ENCODE data around the gene ARHGEF1. TPM values are rescaled to one million over a fixed set of nuclear protein-coding genes. Genes with fewer than 3 reads are reported as not detected.
A peak's percentile ranks its signal among the peaks of the same experiment; 100 is the strongest.
"Not testable (repeated sequence)": the region's sequence is repeated elsewhere in the genome, so short reads cannot be mapped to it uniquely, and the experiment has no call there.

The ARHGEF1 gene
- total RNA-seq, 2 donors from 2014 or later, result 43.8 to 104 TPM

- intact Hi-C loops (cut with DNase I), result loop anchor here (5.0 kb wide), 1 partner anchor 76 kb away; no protein-coding TSS in a partner anchor
- Histone ChIP-seq H3K36me3 (replicated peaks in 1 of 2; ENCODE audit: insufficient read depth in 1 of 2, low read depth in 2 of 2) (peaks cover 12 to 15% of the 10 kb centered on the region in 2 donors), H3K4me1 (peaks cover 20% of the 10 kb centered on the region), H3K27me3 (no peaks in the 10 kb centered on the region), H3K27ac (no peak overlapping the region), H3K9me3 (no peaks in the 10 kb centered on the region), H3K4me3 (no peak overlapping the region)
- TF ChIP-seq CTCF (IDR thresholded peaks at IDR 0.05) (no peak), POLR2A (IDR thresholded peaks at IDR 0.05) (no peak)
- ATAC-seq (no peak), DNase-seq (peak in 1 of 4 donors; percentile 43)
- WGBS, 2 donors, result 73 to 92% methylated on average over 6 to 16 of the region's 16 CpGs
These were observed 11.2 kb upstream of the ARHGEF1 start for GRCh38 chr19:41871573-41872383.

GRCh38 chr19:41872384-41872774 lies 10.6 kb upstream of the ARHGEF1 start:
- DNase-seq, result no peak
- no peak overlapping the region for H3K4me3 ChIP-seq
- H3K4me1 ChIP-seq, result peaks cover 16% of the 10 kb centered on the region
- no peaks in the 10 kb centered on the region for H3K27me3 ChIP-seq
- peaks cover 12 to 15% of the 10 kb centered on the region in 2 donors for H3K36me3 ChIP-seq (replicated peaks in 1 of 2; ENCODE audit: insufficient read depth in 1 of 2, low read depth in 2 of 2)
- intact Hi-C loops (cut with DNase I), result loop anchor here (5.0 kb wide), 1 partner anchor 75 kb away; no protein-coding TSS in a partner anchor
- TF ChIP-seq POLR2A (IDR thresholded peaks at IDR 0.05) (no peak), CTCF (IDR thresholded peaks at IDR 0.05) (no peak)
- 90 to 92% methylated on average over 12 of the region's 12 CpGs for WGBS, 2 donors
- no peak for ATAC-seq
- H3K9me3 ChIP-seq, result no peaks in the 10 kb centered on the region
- H3K27ac ChIP-seq, result no peak overlapping the region

GRCh38 chr19:41872775-41873647 lies 10.0 kb upstream of the ARHGEF1 start:
- TF ChIP-seq CTCF (IDR thresholded peaks at IDR 0.05) (peak; percentile 52 to 85 (median 77)), POLR2A (IDR thresholded peaks at IDR 0.05) (peak in 1 of 3 donors; percentile 19)

GRCh38 chr19:41875973-41876372 lies 7.0 kb upstream of the ARHGEF1 start:
- not testable (repeated sequence) for ATAC-seq; DNase-seq; H3K36me3 ChIP-seq (replicated peaks in 1 of 2; ENCODE audit: insufficient read depth in 1 of 2, low read depth in 2 of 2); H3K27me3 ChIP-seq; H3K4me3 ChIP-seq; H3K9me3 ChIP-seq; H3K4me1 ChIP-seq
- H3K27ac ChIP-seq, result peak overlapping the region in 1 of 4 donors; percentile 14
- WGBS, 2 donors, result 48 to 60% methylated on average over 3 of the region's 3 CpGs
- intact Hi-C loops (cut with DNase I), result loop anchor here (5.0 kb wide), 2 partner anchors 61 to 81 kb away; partner anchors contain the start of gene RABAC1

More at GRCh38 chr19:41872775-41873647, 10.0 kb upstream of the ARHGEF1 start:
- intact Hi-C loops (cut with DNase I), result loop anchor here (5.0 kb wide), 1 partner anchor 74 kb away; no protein-coding TSS in a partner anchor
- peak; percentile 92 for ATAC-seq
- Histone ChIP-seq H3K27ac (peak overlapping the region in 1 of 4 donors; percentile 8), H3K4me1 (peaks cover 12% of the 10 kb centered on the region), H3K9me3 (no peaks in the 10 kb centered on the region), H3K4me3 (no peak overlapping the region), H3K36me3 (replicated peaks in 1 of 2; ENCODE audit: insufficient read depth in 1 of 2, low read depth in 2 of 2) (peaks cover 12 to 15% of the 10 kb centered on the region in 2 donors), H3K27me3 (no peaks in the 10 kb centered on the region)
- WGBS, 2 donors, result 34 to 40% methylated on average over 18 of the region's 18 CpGs
- peak; percentile 83 to 87 (median 86) for DNase-seq

Measured in body of pancreas (tissue), 4 donors.